ENCODE measurements around the gene VTI1B.

- TF ChIP-seq CTCF (IDR thresholded peaks at IDR 0.05; ENCODE audit: low read depth, low read length, poor library complexity, severe bottlenecking) (no peak), EZH2phosphoT487 (IDR thresholded peaks at IDR 0.05; ENCODE audit: borderline replicate concordance, low read length) (no peak)
These were observed 8.6 kb downstream of the VTI1B start for GRCh38 chr14:67665868-67666267.

All from DOHH2 (cell line).